GM12875 (cell line): ENCODE measurements around the gene EFNA1.
"Not testable (repeated sequence)": the region's sequence is repeated elsewhere in the genome, so short reads cannot be mapped to it uniquely, and the experiment has no call there.

ENCODE experiments used
- H3K4me3 ChIP-seq: one replicate; pipeline ENCODE4 v1.5.1; 2011; ENCODE audit warnings: low read depth, low read length, control low read depth
- TF ChIP-seq, protein P1 (sequence below): IDR thresholded peaks from 2 replicates; pipeline ENCODE4 v1.5.1; 2011; ENCODE audit warnings: low read depth, mild to moderate bottlenecking, control low read depth, inconsistent platforms, low read length, moderate library complexity, borderline replicate concordance; ENCODE audit not compliant: insufficient read depth

Gene EFNA1

DNA sequence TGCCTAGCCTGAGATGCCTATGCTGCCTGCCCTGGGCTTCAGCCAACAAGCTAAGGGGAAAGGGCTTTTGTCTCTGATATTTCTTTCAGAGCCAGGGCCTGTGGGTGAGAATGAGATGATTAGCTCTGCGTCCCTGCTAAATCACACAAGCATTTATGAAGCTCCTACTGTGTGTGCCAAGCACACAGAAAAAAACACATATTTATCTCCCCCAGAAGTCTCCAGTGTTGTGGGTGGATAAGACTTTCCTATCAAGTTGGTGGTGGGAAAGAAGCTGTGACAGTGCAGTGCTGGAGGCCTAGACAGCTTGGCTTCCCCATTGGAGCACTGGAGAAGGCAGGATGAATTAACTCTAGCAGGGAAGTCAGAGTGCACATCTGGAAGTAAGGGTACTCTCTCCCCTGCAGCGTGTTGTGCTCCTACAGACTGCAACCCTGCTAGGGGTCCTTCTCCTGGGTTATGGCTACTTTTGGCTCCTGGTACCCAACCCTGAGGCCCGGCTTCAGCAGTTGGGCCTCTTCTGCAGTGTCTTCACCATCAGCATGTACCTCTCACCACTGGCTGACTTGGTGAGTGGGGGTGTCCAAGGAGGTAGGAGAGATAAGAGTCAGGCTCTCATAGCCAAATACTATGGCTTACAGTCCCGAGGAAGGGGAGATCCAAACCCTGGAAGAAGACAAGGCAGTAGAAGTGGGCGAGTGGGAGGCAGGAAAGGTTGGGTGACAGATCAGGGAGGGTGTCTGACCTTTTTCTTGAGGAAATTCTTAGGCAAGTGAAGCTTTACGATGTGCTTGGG, 9.7 kb downstream of the EFNA1 start:
- TF ChIP-seq, protein P1, sequence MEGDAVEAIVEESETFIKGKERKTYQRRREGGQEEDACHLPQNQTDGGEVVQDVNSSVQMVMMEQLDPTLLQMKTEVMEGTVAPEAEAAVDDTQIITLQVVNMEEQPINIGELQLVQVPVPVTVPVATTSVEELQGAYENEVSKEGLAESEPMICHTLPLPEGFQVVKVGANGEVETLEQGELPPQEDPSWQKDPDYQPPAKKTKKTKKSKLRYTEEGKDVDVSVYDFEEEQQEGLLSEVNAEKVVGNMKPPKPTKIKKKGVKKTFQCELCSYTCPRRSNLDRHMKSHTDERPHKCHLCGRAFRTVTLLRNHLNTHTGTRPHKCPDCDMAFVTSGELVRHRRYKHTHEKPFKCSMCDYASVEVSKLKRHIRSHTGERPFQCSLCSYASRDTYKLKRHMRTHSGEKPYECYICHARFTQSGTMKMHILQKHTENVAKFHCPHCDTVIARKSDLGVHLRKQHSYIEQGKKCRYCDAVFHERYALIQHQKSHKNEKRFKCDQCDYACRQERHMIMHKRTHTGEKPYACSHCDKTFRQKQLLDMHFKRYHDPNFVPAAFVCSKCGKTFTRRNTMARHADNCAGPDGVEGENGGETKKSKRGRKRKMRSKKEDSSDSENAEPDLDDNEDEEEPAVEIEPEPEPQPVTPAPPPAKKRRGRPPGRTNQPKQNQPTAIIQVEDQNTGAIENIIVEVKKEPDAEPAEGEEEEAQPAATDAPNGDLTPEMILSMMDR, result no peak
- peak overlapping the region; percentile 47 for H3K4me3 ChIP-seq

DNA sequence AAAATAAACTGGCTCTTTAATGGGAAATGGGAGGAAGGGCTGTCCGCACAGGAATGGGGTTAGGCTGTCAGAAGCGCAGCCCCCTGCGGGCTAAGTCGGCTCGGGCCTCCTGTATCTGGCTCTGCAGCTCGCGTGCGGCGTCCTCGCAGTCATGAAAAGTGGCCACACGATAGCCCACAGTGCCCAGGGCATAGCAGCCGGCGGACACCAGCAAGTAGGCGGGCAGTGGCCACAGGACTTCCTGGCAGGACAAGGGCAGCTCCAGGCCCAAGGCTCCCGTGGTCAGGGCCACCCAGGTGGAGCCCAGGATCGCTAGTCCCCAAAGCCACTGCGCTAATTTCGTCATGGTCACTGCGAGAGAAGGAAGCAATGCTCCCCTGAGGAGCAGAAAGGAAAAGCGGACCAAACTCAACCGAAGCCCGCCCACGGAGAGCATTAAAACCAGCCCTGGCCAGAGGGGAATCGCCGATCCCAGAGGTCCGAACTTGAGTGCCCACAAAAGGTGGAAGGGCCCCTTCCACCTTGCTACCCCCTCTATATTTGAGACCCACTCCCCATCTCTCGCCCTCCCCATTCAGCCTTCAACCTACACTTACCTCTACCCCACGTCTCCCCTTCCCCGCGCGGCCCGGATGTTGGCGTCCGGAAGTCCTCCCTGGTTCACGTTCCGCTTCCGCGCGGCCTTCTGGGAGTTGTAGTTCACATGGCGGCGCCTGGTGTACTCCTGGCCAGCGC, 12.4 kb downstream of the EFNA1 start, which contains the start of gene DPM3:
Gene DPM3 (minus strand): TSS at position 637 of the 735 bp plus-strand sequence. CDS start 291 bp downstream, at position 346.
- TF ChIP-seq, protein P1, result no peak
- H3K4me3 ChIP-seq, result peak within 1 kb of the TSS; percentile 93

- TF ChIP-seq, protein P1, result no peak
- H3K4me3 ChIP-seq, result peak overlapping the region; percentile 93
Observed at GRCh38 chr1:155140630-155140953, 12.9 kb downstream of the EFNA1 start.

DNA sequence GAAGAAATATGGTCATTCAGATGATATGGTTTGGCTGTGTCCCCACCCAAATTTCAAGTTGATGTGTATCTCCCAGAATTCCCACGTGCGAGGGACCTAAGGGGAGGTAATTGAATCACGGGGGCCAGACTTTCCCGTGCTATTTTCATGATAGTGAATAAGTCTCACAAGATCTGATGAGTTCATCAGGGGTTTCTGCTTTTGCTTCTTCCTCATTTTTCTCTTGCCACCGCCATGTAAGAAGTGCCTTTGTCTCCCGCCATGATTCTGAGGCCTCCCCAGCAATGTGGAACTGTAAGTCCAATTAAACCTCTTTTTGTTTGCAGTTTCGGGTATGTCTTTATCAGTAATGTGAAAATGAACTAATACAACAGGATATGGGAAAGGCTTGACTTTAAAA, 14.1 kb downstream of the EFNA1 start:
- H3K4me3 ChIP-seq, result no peak overlapping the region
- TF ChIP-seq, protein P1, result no peak

DNA sequence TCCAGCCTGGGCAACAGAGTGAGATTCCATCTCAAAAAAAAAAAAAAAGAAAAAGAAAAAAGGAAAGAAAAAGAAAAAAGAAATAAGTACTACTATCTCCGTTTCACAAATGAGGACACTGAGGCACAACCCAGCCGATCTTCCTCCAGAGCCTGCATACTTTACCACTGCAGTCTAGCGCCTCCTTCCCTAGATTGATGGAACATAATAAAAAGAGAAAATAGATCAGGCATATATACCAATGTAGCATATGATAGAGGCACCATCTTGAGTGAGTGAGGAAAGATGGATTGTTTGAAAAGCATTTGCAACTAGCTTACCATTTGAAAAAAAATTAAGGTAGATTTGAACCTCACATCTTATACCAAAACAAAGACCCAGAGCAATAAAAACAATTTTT, 17.8 kb downstream of the EFNA1 start:
- TF ChIP-seq, protein P1, result no peak
- no peak overlapping the region for H3K4me3 ChIP-seq

DNA sequence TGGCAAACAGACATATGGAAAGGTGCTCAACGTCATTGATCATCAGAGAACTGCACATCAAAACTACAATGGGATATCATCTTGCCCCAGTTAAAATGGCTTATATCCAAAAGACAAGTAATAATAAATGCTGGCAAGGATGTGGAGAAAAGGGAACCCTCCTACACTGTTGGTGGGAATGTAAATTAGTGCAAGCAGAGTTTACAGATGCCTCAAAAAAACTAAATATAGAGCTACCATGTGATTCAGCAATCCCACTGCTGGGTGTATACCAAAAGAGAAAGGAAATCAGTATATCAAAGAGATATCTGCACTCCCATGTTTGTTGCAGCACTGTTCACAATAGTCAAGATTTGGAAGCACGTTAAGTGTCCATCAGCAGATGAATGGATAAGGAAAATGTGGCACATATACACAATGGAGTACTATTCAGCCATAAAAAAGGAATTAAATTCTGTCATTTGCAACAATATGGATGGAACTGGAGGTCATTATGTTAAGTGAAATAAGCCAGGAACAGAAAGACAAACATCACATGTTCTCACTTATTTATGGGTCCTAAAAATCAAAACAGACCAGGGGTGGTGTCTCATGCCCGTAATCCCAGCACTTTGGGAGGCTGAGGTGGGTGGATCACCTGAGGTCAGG, 28.4 kb downstream of the EFNA1 start:
- H3K4me3 ChIP-seq, result not testable (repeated sequence)

- H3K4me3 ChIP-seq, result no peak overlapping the region
- TF ChIP-seq, protein P1, result no peak
Observed at GRCh38 chr1:155158991-155159390, 31.3 kb downstream of the EFNA1 start.
